RWPE2 (cell line): Measurements from ENCODE around the gene MLLT6.

ENCODE experiments used
- ATAC-seq: fragments of 200-7000 bp; cut with Tn5 transposase; 3 replicates; pipeline ENCODE4 v1.9.1; 2021; ENCODE audit warnings: low read depth
- DNase-seq: peaks from one replicate; pipeline ENCODE4 v3.0.0-alpha.2; 2020; ENCODE audit warnings: low spot score
- H3K27ac ChIP-seq: fragments of 450-650 bp; 2 replicates; pipeline ENCODE4 v1.5.1; 2017; ENCODE audit warnings: mild to moderate bottlenecking; ENCODE audit not compliant: poor library complexity, severe bottlenecking
- H3K27me3 ChIP-seq: fragments of 250-450 bp; sonication (Bioruptor Pico); 2 replicates; pipeline ENCODE4 v1.5.1; 2021; ENCODE audit warnings: mild to moderate bottlenecking, moderate library complexity; ENCODE audit not compliant: insufficient read depth, poor library complexity, severe bottlenecking
- H3K36me3 ChIP-seq: fragments of 250-450 bp; sonication (Bioruptor Pico); 2 replicates; pipeline ENCODE4 v1.5.1; 2020; ENCODE audit warnings: low read depth, mild to moderate bottlenecking, moderate library complexity
- H3K4me1 ChIP-seq: fragments of 250-450 bp; sonication (Bioruptor Pico); 2 replicates; pipeline ENCODE4 v1.5.1; 2021; ENCODE audit warnings: mild to moderate bottlenecking, moderate library complexity; ENCODE audit not compliant: insufficient read depth, poor library complexity, severe bottlenecking
- H3K4me3 ChIP-seq: fragments of 250-450 bp; sonication (Bioruptor Pico); 2 replicates; pipeline ENCODE4 v1.5.1; 2021; ENCODE audit warnings: mild to moderate bottlenecking, moderate library complexity; ENCODE audit not compliant: severe bottlenecking
- H3K9me3 ChIP-seq: fragments of 250-450 bp; sonication (Bioruptor Pico); 2 replicates; pipeline ENCODE4 v1.5.1; 2021; ENCODE audit warnings: mild to moderate bottlenecking, moderate library complexity; ENCODE audit not compliant: severe bottlenecking
- CTCF ChIP-seq: fragments of 450-650 bp; IDR thresholded peaks from one replicate; pipeline ENCODE4 v1.5.1; 2017; ENCODE audit warnings: mild to moderate bottlenecking, moderate library complexity; ENCODE audit not compliant: poor library complexity, severe bottlenecking

The MLLT6 gene

DNA sequence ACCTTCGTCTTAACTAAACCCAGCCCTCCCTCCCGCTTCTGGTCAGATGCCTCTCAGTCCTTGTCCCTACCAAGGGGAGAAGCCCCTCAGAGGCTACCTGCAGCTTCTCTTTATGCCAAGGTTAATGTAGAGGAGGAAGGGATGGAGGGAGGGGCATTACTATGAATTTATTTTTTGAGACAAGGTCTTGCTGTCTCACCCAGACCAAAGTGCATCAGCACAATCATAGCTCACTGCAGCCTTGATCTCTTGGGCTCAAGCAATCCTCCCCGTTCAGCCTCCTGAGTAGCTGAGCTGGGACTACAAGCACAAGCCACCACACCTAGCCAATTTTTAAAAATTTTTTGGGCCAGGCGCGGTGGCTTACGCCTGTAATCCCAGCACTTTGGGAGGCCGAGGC, 45.7 kb upstream of the MLLT6 start:
- no peak for TF ChIP-seq CTCF
- Histone ChIP-seq H3K9me3 (no peaks in the 10 kb centered on the region), H3K27ac (no peak overlapping the region), H3K4me3 (no peak overlapping the region), H3K27me3 (no peaks in the 10 kb centered on the region), H3K4me1 (no peaks in the 10 kb centered on the region), H3K36me3 (no peaks in the 10 kb centered on the region)
- DNase-seq (no peak), ATAC-seq (no peak)

GRCh38 chr17:38660097-38661025, 44.7 kb upstream of the MLLT6 start:
- H3K4me3 ChIP-seq = no peak overlapping the region
- no peaks in the 10 kb centered on the region for H3K36me3 ChIP-seq
- no peaks in the 10 kb centered on the region for H3K9me3 ChIP-seq
- DNase-seq (peak; percentile 18), ATAC-seq (no peak)
- no peaks in the 10 kb centered on the region for H3K27me3 ChIP-seq
- no peak overlapping the region for H3K27ac ChIP-seq
- TF ChIP-seq CTCF = no peak
- no peaks in the 10 kb centered on the region for H3K4me1 ChIP-seq

DNA sequence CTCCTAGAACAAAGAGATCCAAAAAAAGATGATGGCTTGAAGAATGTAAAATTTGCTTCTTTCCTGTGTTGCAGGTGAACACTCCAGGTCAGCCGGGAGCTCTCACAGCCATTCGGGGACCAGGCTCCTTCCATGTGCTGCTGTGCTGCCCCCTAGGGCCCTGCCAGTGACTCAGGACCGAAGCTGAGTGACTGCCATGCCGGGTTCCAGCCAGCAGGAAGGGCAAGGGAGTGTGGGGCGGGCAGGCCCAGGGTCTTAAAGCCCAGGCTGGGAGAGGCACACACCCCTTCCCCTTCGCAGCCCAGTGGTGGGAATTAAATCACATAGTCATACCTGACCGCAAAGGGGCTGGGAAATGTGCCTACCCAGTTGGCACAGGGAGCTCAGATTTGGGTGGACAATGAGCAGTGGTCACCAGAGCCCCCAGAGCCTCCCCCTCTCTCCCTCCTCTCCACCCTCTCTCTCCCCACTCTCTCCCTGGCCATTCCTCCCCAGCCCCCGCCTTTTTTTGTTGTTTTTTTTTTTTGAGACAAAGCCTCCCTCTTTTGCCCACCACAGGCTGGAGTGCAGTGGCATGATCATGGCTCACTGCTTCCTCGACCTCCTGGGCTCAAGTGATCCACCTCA, 41.8 kb upstream of the MLLT6 start:
- Histone ChIP-seq H3K27me3 (no peaks in the 10 kb centered on the region), H3K9me3 (no peaks in the 10 kb centered on the region), H3K36me3 (no peaks in the 10 kb centered on the region), H3K4me1 (no peaks in the 10 kb centered on the region), H3K27ac (no peak overlapping the region), H3K4me3 (no peak overlapping the region)
- TF ChIP-seq CTCF = peak; percentile 78
- DNase-seq (peak; percentile 74), ATAC-seq (peak; percentile 85)

DNA sequence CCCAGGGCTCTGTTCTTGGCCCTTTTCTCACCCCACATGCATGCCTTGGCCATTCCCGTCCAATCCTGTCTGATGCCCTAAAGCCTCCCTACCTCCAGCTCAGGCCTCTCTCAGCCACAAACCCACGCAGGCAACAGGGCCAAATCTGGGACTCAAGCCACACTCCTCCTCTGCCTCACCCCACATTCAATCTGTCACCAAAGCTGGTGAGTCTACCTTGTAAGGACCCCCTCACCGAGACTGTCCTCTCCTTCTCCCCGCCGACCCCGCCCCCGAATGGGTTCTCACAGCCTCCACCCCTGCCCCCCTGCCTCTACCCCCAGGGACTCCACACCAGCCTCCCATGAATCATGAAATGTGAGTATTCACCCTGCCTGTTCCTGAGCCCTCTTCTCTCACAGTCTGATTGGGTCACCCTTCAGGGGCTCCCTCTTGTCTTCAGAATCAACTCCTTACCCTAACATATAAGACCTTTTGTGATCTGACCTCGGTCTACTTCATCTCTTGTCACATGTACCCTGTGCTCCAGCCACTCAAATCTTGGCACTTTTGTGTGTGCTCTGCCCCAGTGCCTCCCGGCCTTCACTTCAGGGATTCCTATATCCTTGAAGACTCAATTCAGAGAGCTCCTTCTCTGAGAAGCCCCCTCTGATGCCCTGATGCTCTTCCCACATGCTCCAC, 41.0 kb upstream of the MLLT6 start:
- Histone ChIP-seq H3K36me3 (no peaks in the 10 kb centered on the region), H3K27ac (no peak overlapping the region), H3K4me3 (no peak overlapping the region), H3K4me1 (no peaks in the 10 kb centered on the region), H3K27me3 (no peaks in the 10 kb centered on the region), H3K9me3 (no peaks in the 10 kb centered on the region)
- ATAC-seq = no peak
- DNase-seq = no peak
- TF ChIP-seq CTCF = no peak
